ENCODE measurements around the gene CD63.

CD63 gene

GRCh38 chr12:55707219-55707671 lies 21.6 kb downstream of the CD63 start:
- in situ Hi-C loops (cut with MboI; ENCODE audit: low sequenced_read_pairs): no loop called here

DNA sequence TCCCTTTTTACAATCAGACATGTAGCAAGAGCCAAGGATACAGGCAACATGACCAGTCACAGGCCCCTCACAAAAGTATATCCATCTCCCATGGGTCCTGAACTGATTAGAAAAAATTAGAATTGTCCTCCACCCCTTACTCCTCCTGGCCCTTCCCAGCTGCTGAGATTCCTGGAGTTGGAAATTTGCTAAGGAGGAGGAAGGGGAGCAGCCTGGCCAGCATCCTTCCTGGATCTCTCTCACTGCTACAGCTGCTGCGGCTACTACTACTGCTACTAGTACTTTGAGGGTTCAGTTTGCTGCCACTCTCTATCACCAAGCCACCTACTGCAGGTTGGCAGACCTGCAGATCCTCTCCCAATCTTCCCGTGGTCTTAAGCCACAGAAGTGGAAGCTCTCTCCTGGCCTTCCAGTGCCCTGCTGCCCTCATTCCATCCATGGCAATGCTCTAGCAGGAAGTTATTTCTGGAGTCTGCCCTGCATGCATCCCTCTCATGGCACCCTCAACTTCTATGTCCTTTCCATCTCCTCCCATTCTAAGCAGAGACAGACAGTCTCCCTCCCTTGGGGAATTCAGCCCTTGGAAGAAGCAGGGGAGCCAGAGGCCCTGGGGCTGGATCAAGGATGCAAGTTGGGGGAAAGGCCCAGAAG lies 22.1 kb downstream of the CD63 start:
- in situ Hi-C loops (cut with MboI; ENCODE audit: low sequenced_read_pairs): no loop called here

GRCh38 chr12:55705782-55706402 lies 22.9 kb downstream of the CD63 start:
- in situ Hi-C loops (cut with MboI; ENCODE audit: low sequenced_read_pairs): no loop called here

GRCh38 chr12:55704824-55705718 lies 23.7 kb downstream of the CD63 start:
- in situ Hi-C loops (cut with MboI; ENCODE audit: low sequenced_read_pairs): no loop called here

DNA sequence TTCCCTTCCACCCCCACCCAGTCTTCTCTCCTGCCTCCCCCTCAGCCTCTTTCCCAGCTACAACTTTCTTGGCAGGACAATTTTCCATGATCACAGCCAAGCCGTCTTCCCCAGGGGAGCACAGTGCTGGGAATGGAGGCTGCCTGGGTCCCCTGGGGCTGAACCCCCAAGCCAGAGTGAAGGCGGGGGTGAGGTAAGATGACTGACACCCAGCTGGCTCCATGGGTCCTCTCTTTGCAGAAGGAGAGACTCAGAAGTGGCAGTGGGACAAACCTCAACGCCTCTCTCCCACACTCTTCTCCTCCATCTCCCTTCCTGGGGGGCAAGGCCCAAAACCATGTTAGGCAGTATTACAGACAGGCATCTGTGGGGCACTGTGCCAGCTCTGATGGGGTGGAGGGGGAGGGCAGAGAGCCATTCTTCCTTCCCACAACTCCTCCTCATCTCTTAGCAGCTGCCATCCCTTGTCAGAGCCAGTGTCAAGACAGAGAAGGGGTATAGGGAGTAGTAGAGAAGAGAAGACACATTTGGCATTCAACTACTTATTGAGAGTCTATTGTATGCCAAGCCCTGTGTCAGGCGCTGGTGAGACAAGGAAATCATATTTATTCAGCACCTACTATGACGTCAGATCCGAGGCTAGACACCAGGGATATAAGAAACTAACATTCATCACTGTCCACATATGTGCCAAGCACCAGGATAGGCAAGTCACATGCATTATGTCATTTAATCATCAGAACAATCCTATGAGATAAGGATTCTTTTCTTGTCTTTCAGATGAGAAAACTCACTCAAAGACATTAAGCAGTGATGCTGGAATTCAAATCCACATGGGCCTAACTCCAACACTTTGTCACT lies 24.7 kb downstream of the CD63 start:
- in situ Hi-C loops (cut with MboI; ENCODE audit: low sequenced_read_pairs): no loop called here

- in situ Hi-C loops (cut with MboI; ENCODE audit: low sequenced_read_pairs): no loop called here
Observed at GRCh38 chr12:55703288-55703687, 25.5 kb downstream of the CD63 start.

DNA sequence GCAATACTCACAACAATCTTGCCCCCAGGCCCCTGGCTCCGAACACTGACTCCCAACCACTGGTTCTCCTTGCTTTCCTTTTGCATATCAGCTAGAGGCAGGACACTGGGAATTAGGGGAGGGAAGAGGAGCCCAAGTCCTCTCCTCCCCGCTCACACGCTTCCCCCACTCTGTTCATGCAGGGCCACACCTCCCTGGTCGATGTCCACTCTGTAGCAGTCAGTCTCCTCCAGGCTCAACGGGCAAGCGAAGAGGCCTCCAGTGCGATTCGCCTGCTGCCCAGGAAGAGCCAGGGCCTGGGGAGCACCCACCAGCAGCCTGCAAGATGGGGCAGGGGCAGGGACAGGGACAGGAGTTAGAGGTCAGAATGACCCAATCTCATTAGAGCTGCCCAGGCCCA lies 25.9 kb downstream of the CD63 start:
- in situ Hi-C loops (cut with MboI; ENCODE audit: low sequenced_read_pairs): no loop called here

- in situ Hi-C loops (cut with MboI; ENCODE audit: low sequenced_read_pairs): no loop called here
Observed at GRCh38 chr12:55700255-55701018, 28.4 kb downstream of the CD63 start.

GRCh38 chr12:55699471-55700055 lies 29.2 kb downstream of the CD63 start:
- in situ Hi-C loops (cut with MboI; ENCODE audit: low sequenced_read_pairs): no loop called here

DNA sequence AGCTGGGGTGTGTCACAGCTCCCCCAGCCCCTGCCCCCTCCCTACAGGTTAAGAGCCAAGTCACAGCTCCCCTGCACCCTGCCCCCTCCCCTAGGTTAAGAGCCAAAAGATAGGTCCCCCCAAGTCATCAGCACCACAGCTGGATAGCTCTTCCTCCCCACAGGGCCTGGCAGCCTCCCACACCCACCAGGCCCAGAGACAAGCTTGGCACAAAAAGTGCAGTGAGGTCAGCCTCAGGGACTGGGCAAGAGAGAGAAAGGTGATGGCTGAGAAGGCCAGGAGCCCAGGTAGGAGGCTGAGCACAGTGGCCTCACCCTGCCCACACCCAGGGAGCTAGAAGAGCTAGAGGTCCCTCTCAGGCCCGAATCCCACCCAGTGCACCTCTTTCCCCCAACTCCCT lies 29.8 kb downstream of the CD63 start:
- in situ Hi-C loops (cut with MboI; ENCODE audit: low sequenced_read_pairs): no loop called here

DNA sequence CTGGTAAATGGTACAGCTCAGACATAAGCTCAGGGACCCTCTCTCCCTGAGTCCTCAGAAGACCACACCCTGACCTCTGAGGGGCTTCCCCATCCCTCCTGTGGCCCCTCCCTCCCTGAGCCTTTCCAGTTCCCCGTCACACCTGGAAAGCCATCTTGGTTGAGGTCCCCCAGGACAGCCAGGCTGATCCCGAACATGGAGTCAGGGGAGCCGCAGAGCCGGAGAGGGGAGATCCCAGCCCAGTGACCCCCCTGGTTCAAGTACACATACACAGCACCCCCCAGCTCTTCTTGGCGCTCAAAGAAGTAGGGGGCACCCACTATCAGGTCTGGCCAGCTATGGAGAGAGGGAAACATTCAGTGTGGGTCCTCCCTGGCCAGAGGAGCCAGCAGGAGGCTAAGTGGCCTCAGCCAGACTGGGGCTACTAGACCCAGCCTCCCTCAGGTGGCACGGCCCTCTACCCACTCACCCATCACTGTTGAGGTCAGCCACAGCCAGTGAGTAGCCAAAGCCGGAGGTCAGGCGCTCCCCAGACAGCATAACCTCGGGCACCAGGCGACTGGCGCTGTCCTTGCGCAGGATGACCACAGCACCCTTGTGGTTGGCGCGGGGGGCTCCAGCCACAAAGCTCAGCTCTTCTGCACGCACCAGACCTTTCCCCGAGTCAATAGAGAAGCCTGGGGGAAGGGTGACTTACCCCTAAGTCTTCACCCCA lies 30.4 kb downstream of the CD63 start:
- in situ Hi-C loops (cut with MboI; ENCODE audit: low sequenced_read_pairs): no loop called here

GRCh38 chr12:55697686-55698085 lies 31.1 kb downstream of the CD63 start:
- in situ Hi-C loops (cut with MboI; ENCODE audit: low sequenced_read_pairs): no loop called here

DNA sequence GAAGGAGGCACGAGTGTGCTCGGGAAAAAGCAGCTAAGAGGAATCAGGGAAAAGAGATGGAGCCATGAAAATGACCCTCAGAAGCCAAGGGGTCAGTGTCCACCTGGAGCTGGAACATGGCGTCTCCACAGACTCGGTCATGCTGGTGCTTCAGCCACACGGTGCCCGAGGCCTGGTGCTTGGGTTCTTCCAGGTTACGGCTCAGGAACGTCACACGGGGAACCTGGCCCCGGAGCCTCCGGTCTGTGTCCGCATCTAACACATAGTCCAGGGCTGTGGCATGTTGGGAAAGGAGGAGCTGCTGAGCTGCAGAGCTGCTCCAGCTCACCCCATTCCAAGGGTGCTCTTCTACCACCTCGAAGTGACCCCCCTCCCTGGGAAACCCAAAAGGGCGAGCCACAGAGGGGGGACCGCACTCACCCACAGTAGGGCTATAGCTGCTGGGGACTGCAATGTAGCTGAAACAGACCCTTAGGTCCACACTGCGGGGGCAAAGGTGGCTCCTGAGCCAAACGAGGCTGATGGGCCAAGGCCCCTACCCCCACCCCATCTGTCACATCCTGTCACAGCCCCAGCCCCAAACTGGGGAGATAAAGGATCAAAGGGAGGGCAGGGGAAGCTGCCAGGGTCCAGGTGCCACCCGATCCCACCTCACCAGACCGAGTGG lies 31.9 kb downstream of the CD63 start:
- in situ Hi-C loops (cut with MboI; ENCODE audit: low sequenced_read_pairs): no loop called here

DNA sequence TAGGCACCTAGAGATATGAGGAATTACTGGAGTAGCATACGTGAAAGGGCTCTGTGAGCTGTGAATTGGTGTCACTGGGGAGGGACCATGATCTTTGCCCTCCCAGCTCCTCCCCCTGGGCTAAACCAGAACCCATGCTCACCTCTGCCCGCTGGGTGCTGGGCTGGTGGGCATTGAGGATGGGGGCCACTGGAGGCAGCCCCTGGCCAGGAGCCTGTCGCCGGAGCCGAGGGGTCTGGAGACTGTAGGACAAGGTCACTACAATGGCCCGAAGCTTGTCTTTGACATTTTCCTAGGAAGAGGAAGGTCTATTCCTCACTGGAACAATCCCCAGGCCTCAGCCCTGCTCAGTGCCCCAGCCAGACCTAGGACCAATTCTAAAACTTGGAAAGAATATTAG lies 32.7 kb downstream of the CD63 start:
- in situ Hi-C loops (cut with MboI; ENCODE audit: low sequenced_read_pairs): no loop called here

GRCh38 chr12:55695349-55695748 lies 33.5 kb downstream of the CD63 start:
- in situ Hi-C loops (cut with MboI; ENCODE audit: low sequenced_read_pairs): no loop called here

GRCh38 chr12:55694651-55695050 lies 34.2 kb downstream of the CD63 start:
- in situ Hi-C loops (cut with MboI; ENCODE audit: low sequenced_read_pairs): no loop called here

DNA sequence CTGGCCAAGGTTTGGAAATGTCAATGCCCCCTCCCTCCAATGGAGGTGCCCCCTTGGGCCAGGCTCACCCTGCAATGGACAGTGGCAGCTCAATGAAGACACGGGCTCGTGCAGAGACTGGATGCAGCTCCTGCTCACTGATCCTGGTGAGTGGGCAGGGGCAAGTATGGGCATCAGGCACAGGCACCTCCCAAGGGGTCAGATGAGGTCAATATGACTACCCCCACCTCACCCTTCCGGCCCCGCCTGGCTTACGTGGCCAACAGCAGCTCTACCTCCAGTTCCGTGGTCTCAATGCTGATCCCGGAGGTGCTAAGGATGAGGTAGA lies 34.7 kb downstream of the CD63 start:
- in situ Hi-C loops (cut with MboI; ENCODE audit: low sequenced_read_pairs): no loop called here

GRCh38 chr12:55693323-55694187 lies 35.3 kb downstream of the CD63 start:
- in situ Hi-C loops (cut with MboI; ENCODE audit: low sequenced_read_pairs): no loop called here

Data from HL-60/S4 (cell line).